SIG-M5 treated with dmso at 0.1 percent for 504 hours (cell line): Measurements from ENCODE around the gene DUSP8.

ENCODE experiments used
- DNase-seq: peaks from one replicate; lab custom pipeline; 2025; ENCODE audit not compliant: unreplicated experiment; lab: John Stamatoyannopoulos, UW

DUSP8 gene

DNA sequence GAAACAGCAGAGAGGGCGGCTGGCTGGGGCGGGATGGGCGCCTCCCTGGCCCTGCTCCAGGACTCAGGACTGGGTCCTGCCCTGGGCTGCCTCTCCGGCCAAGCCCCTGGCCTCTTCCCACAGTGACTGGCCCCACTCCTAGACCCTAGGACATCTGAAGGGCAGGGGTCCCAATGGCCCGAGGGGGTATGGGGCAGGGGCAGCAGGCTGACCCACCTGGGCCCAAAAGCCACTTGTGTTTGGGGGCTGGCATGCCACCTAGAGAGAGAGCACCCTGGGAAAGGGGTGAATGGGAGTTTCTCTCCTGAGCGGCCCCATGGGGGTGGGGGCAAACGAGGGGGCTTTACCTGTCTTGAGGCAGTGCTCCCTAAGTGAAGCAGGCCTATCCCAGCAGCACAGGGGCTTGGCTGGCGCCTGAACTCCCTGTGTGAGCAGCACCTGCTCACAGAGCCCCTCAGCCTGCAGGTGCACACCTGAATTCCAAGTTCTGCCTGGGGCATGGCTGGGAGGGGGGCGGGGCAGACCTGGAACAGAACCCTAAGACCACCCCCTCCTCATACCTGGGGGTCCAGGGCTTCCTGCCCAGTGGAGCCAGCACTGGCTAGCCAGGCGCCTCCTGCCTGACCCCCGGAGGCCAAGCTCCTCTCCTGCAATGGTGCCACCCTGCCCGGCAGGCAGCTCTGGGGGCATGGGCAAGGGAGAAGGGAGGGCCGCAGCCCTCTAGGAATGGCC, 16.9 kb downstream of the DUSP8 start:
- DNase-seq, result no peak

DNA sequence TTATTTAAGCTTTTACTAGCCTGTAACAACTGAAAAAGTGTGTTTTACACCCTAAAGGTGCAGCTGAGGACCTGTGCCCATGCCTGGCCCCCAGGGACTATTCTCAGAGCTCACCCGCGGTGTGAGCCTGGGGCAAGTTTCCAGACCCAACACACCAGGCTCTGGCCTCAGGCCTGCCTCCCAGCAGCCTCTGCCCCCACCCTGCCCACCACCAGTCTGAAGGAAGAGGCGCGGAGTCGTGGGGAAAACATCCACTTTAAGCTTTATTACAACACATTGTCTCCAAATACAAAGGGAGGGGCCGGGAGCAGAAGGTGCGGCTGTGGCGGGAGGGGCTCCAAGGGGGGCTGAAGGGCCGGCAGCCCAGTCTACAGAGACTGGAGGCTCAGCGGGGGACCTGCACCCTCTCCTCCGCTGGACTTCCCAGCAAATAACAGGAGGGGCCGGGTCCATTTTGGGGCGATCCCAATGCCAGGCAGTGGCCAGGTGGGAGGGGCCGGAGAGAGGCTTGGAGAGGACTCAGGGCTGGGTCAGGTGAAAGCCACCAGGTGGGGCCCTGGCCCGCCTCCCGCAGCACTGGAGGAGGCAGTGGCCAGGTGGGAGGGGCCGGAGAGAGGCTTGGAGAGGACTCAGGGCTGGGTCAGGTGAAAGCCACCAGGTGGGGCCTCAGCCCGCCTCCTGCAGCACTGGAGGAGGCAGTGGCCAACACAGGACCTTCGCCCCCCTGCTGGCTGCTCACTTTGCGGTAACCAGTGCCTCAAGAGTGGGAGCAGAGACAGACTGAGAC, 18.1 kb downstream of the DUSP8 start:
- DNase-seq, result no peak

DNA sequence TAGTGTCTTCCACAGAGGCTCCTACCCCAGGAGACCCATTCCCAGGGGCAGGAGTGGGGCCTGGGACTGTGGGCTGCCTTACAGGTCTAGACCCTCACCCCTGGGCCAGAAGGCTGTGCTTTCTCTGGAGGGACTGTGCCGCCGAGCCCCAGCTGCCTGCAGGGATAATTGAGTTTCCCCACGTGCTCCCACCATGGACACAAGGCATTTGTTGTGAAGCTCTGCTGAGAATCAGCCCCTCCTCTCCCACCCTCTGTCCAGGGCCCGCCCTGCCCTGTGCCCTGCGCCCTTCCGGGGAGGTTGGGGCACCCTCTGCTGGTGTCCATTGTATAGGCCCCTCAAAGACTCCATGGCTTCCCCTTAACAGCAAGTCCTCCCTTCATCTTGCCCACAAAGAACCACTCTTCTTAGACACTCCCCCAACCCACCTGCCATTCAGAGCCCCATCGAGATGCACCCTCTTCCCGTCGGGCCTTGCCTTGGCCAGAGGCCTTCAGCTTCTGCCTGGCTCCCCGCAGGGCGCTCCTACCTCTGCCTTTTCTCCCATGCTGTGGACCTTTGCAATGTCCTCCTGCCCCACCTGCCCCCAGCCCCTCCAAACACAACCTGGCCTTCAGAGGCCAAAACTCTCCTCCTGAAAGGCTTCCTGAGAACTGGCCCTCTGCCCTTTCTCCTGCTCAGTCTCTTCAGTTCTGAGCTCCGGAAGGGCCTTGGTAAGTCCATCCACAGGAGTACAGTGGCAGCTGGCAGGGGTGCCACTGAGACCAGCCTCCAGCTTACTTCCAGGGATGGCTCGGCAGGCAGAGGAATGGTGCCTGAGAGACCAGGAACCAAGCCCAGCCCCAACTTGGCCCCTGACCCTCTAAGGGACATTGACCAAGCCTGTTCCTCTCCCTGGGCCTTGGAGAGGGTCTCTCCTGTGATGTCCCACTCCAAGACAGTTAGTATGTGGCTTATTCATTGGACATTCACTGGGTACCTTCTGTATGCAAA, 22.4 kb downstream of the DUSP8 start:
- no peak for DNase-seq

DNA sequence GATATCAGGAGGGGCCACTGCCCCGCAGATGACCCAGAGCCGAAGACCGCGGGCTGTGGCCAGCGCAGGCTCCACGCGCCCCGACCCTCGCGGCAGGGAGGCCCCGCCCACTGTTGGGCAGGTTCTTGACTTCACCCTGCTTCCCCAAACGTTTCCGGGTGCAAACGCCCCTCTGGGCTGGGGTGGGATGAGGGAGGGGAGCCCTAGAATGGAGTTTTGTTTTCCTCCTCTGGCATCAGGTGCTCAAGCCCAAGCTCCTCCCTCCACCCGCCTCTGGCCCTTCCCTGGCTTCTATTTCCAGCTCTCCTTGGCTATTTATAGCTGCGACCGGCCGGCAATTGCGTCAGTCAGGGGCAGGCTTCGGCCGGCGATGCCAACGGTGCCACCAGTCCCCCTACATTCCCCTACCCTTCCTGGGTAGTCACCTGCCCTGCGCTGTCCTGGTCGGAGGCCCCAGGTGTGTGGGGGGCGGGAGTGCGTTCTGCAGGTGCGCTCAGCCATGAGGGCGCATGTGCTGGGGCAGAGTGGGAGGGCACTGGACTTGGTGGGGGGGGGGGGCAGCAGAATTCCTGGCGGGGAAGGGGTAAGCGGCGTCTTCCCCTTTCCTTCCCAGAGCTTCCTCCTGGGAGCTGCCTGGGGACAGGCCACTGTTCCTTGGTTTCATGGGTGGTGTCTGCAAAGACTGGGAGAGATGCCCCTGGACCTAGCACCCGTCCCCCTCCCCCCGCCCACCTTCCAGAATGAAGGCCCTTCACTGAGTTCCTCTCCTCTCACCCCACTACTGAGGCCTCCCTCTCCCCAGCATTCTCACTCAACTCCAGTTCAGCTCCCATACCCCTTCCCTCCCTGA, 23.6 kb downstream of the DUSP8 start:
- peak; percentile 14 for DNase-seq

DNA sequence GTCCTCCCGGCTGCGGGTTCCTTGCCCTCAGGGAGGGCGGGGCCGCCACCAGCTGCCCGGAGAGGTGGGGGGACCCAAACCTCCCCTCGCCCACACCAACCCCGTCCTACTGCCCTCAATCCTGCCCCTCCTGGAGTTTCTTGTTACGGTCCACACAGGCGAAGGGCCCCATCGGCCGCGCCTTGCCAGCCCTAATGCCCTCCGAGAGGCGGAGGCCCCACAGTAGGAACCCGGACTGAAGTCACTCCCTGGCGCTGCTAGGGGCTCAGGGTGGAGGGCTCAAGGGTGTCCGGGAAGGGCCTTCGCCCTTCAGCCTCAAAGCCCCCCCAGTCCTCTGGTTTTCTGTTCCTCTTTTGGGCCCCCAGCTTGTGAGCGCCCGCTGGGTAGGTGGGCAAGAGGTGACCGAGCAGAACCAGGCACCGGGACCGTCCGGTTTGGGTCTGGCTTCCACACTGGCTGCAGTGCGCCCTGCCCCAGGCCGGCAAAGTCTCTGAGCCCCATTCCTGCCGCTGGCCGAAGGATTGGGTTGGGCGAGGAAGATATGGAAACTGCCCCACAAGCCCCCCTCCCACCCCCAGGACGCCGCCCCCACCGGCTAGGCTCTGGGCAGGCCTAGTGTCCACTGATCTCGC, 24.5 kb downstream of the DUSP8 start:
- DNase-seq, result no peak

DNA sequence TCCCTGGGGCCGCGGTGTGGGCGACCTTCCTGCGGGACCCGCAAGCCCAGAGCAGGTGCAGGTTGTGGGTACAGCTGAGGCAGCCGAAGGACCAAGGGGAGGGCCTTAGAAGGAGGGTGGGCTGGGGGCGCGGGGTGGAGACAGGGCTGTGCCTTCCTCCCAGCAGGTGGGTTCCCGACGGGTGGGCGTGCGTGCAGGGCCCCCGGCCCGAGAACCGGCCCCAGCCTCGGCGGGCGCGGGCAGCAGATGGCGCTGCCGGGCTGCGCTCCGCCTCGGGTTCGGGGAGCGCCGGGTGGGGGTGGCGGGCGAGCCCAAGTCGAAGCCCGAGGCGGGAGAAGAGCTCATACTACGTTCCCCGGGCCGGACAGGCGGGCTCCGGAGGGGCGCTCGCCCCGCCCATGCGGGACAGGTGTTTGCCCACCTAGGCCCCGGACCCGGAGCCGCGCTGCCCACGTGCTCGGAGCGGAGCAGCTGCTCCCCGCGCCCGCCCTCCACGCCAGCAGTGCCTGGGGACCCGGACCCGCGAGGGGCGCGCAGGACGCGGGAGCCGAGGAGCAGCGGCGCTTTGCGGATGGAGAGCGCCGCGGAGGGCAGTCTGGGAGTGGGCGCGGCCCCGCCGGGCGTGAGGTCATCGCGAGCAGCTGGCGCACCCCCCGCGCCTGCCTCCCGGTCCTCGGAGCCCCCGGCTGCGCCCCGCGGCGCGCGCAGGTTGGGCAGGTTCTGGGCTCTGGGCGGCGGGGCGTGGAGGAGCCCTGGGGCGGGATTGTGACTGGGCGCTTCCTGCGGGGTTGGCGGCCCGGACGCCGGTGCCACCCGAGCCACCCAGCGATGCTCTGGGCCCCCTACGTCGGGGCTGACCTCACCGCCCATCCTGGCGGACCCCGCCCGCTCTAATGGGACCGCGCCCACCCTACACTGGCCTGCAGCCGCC, 25.3 kb downstream of the DUSP8 start:
- no peak for DNase-seq

DNA sequence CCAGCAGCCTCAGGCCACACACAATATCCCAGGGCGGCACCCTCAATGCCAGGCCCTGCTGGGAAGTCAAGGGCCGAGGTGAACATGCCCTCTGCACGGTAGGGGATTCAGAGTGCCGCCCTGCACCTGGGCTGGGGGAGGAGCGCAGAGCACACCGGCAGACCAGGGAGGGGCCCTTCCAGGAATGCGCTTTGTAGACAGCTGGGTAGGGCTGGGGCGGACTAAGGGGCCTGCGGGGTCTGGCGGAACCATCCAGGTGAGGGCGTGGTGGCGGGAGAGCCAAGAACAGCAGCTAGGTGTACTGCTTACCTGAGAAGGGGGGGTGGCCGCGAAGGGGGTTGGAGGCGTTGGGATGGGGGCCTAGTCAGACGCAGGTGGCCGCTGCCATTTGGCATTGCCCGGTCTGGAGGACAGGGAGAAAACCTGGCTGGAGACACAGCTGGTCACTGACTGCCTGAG, 26.0 kb downstream of the DUSP8 start:
- DNase-seq, result no peak

DNA sequence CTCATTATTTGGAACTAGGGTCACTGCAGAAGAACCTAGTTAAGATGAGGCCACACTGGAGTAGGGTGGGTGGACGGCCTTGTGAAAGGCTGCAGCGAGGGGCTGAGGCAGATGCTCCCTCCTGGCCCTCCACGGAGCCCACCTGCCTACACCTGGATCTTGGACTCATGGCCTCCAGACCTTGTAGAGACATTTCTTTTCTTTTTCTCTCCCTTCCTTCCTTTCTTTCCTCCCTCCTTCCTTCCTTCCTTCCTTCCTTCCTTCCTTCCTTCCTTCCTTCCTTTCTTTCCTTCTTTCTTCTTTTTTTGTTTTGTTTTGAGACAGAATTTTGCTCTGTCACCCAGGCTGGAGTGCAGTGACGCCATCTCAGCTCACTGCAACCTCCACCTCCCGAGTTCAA, 26.6 kb downstream of the DUSP8 start:
- DNase-seq, result no peak

DNA sequence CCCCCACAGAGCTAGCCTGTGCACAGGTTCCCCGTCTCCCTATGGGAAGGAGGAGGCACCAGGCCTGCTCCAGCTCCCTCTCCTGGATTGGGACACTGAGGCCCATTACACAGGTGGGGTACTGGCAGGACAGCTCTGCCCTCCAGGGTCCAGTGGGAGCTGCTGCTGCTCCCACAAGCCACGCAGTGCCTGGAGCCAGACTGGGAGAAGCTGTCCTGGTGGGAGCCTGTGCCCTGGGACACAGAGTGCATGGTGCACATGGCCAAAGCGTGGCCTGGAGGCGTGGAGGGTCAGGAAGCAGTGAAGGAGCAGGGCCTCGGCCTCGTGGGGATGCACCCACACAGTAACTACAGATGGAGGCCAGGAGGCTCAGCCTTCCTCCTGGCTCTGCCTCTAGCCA, 27.5 kb downstream of the DUSP8 start:
- no peak for DNase-seq

DNA sequence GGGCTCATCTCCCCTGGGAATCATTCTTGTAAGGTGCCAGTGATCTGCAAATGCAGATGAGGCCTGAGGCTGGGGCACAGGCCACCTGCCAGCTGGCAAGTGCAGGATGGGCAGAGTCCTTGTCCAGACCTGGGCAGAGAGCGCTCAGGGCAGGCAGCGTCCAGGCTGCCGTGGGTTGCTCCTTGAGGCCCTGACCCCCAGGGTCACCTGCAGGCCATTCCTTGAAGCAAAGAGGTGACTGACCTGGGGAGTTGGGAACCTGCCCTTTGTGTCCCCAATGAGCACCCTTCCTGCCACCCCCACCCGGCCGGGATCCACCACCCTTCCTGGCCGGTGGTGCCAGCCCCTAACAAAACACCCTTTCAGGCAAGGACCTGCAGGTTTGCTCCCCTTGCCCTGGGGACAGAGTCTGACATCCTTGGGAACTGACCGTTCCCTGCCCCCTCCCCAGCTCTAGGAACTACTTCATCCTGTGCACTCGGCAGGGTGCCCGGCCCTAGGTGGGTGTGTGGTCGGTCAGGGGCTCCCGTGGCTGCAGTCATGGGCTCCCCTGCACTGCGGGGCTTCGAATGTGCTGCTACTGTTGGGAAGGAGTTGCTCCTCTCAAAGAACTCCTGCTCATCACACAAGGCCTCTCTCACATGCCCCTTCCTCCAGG, 28.3 kb downstream of the DUSP8 start:
- no peak for DNase-seq

DNA sequence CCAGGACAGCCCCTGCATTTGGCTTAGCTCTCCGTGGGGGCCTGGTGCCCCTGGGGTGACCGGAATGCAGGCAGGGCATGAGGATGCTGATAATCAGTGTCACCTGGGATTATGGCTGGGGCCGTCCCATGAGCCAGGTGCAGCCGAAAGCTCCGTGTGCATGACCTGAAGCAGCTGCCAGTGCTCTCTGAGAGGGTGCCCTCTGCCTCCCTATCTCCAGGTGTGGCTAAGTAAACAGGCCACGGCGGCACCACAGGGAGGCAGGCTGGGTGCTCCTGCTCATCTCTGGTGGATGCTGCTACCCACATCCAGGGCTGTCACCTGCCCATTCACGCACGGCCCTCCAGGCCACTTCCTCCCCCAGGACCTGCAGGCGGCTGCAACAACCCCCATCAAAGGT, 29.8 kb downstream of the DUSP8 start:
- no peak for DNase-seq

DNA sequence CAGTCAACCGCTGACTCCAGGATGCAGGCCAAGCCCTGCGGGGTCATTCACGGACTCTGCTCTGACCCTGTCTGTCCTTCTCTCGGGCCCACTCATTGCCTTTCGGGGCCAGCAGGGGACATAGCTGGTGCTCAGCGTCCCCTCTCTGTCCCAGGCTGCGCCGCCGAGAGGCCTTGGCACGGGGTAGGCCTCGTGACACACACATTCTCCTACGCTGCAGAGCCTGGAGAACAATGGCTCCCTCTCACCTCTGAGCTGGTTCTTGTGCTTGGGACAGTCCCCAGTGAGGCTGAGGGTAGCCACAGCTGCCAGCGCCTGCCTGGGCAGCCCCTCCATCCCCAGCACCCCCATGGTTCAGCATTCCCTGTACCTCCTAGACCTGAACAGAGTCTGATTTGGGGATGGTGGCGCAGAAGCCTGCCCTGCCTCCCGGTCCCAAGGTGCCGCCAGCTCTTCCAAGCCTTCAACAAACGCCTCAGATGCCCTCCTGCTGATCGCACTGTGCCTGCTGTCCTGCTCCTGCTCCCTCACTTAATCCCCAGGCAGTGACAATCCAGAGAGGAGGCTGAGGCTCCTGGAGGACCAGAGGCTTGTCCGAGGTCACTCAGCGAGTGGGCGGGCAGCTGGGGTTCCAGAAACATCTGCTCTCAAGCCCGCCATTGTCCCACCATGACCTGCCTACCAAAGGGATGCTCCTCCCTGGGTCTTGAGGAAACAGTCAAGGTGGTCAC, 30.4 kb downstream of the DUSP8 start:
- no peak for DNase-seq

DNA sequence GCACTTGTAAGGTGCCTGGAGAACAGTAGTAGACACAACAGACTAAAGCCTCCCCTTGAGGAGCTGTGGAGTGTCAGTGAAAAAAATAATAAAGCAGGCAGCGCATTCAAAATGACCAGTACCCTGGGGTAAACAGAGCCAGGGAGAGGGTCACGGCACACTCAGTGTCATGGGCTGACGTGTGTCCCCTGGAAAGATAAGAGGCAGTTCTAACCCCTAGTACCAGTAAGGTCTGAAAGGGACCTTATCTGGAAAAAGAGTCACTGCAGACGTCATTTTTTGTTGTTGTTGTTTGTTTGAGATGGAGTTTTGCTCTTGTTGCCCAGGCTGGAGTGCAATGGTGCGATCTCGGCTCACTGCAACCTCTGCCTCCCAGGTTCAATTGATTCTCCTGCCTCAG, 32.0 kb downstream of the DUSP8 start:
- DNase-seq, result no peak

DNA sequence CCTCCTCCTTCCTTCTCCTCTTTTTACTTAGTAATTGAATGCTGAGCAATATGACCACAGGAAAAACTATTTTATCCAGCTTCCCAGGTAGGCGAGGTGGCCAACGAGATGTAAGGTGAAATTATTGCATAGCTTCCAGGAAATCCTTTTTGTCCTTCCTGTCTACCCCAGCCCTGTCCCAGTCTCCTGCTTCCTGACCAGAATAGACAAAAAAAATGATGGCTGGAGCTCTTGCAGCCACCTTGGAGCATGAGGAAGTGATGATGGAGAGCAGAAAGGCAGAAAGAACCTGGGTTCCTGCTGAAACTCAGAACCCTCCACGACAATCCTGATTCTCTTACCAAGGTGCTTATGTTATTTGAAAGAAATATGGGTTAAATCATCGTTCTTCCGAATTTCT, 33.9 kb downstream of the DUSP8 start:
- DNase-seq, result no peak

DNA sequence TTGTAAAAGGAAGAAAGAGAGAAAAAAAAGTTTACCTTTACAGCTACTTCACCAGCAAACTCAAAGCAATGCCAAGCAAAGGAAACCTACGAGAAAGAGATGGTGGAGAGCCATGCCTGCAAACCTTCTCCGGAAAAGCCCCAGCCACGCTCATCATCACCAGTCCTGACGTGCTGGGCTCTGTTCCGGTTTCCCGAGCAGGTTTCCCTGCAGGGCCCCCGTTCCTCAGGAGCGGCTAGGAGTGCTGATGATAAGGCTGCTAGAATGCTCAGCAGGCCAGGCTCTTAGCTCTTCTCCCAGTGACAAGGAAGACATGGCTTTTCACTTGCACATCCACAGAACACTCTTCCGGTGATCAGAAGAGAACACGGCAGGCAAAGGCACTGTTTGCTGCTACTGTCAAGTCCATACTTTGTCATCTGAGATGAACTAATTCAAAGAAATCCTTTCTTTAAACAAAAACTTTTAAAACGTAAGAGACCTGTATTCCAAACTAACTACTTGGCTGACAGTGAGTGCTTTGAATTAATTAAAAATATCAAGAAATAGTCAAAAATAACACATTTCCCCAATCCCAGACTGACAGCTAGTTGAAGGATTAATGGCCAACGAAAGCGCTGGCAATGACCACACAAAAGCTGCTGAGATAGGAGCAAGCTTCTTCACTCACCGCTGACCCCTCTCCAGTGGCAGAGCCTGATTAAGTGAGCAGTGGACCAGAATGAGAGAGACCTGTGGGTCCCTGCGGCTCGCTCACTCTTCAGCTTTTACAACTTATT, 35.8 kb downstream of the DUSP8 start:
- DNase-seq, result no peak

DNA sequence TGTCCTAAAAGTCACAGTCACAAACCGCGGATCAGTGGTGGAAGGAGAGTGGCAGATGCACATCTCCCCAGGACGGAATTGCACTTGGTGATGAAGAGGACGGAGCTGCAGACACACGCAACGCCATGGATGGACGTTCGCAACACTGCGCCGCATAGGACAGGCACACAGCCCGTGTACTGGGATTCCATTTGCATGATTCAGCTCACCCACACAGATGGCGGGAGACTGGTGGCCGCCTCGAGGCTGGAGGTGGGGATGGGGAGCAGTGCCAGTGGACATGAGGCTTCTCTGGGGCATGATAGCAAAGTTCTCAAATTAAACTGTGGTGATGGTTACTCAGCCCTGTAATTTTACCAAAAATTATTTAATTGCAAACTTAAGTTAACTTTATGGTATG, 37.4 kb downstream of the DUSP8 start:
- no peak for DNase-seq

DNA sequence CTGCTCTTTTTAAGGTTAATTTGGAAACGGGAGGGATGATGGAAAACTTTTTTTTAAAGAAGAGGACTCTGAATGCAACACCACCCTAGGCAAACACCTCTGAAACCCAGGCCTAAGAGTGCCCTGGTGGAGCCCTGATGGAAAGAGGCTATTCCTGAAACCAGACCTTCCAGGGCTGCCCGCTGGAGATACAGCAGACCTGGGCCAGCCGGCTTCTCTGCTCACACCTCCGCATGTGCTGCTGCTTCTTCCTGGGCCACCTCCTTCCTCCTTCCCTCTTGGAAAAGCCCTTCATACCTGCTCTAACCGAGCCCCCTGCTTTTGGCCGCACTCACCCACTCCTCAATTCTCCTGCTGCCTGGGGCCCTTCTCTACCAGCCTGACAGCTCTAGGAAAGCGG, 37.9 kb downstream of the DUSP8 start:
- no peak for DNase-seq
